B cell (primary cell): ENCODE data around the gene PRSS53. TPM values are rescaled to one million over a fixed set of nuclear protein-coding genes. Genes with fewer than 3 reads are reported as not detected.

ENCODE experiments used
- ATAC-seq: fragments of 200-7000 bp; cut with Tn5 transposase; one replicate; pipeline ENCODE4 v1.10.0; 2021; ENCODE audit warnings: low read depth, mild to moderate bottlenecking, moderate number of reproducible peaks, moderate library complexity
- CTCF ChIA-PET: fragments of 350-600 bp; sonication (Branson Sonifier 250); formaldehyde crosslinking; loops from one replicate; lab custom pipeline; 2021; ENCODE audit warnings: antibody characterized with exemption, inconsistent platforms; lab: Charles Lee
- POLR2A ChIA-PET: fragments of 350-600 bp; sonication (Branson Sonifier 250); formaldehyde crosslinking; loops from one replicate; lab custom pipeline; 2021; ENCODE audit warnings: antibody characterized with exemption; lab: Charles Lee
- DNase-seq: peaks from one replicate; pipeline ENCODE4 v3.0.0; 2013
- H2AFZ ChIP-seq: 2 replicates; pipeline ENCODE4 v1.6.1; 2012; ENCODE audit warnings: mild to moderate bottlenecking, low read depth, low read length; ENCODE audit not compliant: insufficient read depth, poor library complexity, severe bottlenecking
- H3K27ac ChIP-seq, 2 donors: 1 replicate in 1 of 2; 2 replicates in 1 of 2; pipeline ENCODE4 v1.5.1; 2012 to 2013; ENCODE audit warnings: low read length in 2 of 2, mild to moderate bottlenecking in 2 of 2, moderate library complexity in 1 of 2
- H3K27me3 ChIP-seq, 4 experiments: fragments of 200-600 bp in 1 of 4; sonication (generic) in 1 of 4; replicated peaks in 1 of 4; 1 replicate in 2 of 4; 2 replicates in 2 of 4; pipeline versions ENCODE4 v1.6.1 to v1.7.0; 2013 to 2016; ENCODE audit warnings: low read length in 3 of 4, mild to moderate bottlenecking in 2 of 4, mixed read lengths in 1 of 4, moderate library complexity in 1 of 4; ENCODE audit not compliant: insufficient read depth in 4 of 4, control insufficient read depth in 3 of 4; ENCODE audit errors: control extremely low read depth in 1 of 4
- H3K36me3 ChIP-seq, 2 experiments: replicated peaks in 1 of 2; 1 replicate in 1 of 2; 2 replicates in 1 of 2; pipeline versions ENCODE4 v1.6.1 to v1.7.1; 2013; ENCODE audit warnings: low read length in 1 of 2; ENCODE audit not compliant: insufficient read depth in 2 of 2, control insufficient read depth in 1 of 2; ENCODE audit errors: control extremely low read depth in 1 of 2, extremely low read depth in 1 of 2
- H3K4me1 ChIP-seq, 2 donors: fragments of 200-600 bp in 1 of 2; sonication (generic) in 1 of 2; 1 replicate in 1 of 2; 2 replicates in 1 of 2; pipeline versions ENCODE4 v1.5.1 to v1.6.1; 2013 to 2017; ENCODE audit warnings: low read length in 2 of 2; ENCODE audit not compliant: control insufficient read depth in 2 of 2, insufficient read depth in 2 of 2
- H3K4me2 ChIP-seq: replicated peaks from 2 replicates; pipeline ENCODE3; 2012; ENCODE audit warnings: mild to moderate bottlenecking, low read depth, low read length; ENCODE audit not compliant: poor library complexity, severe bottlenecking
- H3K4me3 ChIP-seq, 5 experiments: fragments of 200-600 bp in 1 of 5; sonication (generic) in 1 of 5; 1 replicate in 3 of 5; 2 replicates in 2 of 5; pipeline versions ENCODE4 v1.5.1 to v1.7.0; 2011 to 2016; ENCODE audit warnings: low read length in 4 of 5, mild to moderate bottlenecking in 4 of 5, low read depth in 2 of 5, control low read depth in 1 of 5, moderate library complexity in 1 of 5; ENCODE audit not compliant: insufficient read depth in 1 of 5; ENCODE audit errors: control extremely low read depth in 1 of 5, extremely low read depth in 1 of 5
- H3K79me2 ChIP-seq: fragments of 200-600 bp; sonication (generic); one replicate; pipeline ENCODE4 v1.6.0; 2016; ENCODE audit warnings: low read length; ENCODE audit not compliant: control insufficient read depth, insufficient read depth
- H3K9ac ChIP-seq: fragments of 200-600 bp; sonication (generic); 2 replicates; pipeline ENCODE4 v1.6.1; 2017; ENCODE audit warnings: mild to moderate bottlenecking, low read length, moderate library complexity
- H3K9me3 ChIP-seq, 3 donors: one replicate each; pipeline versions ENCODE4 v1.6.1 to v1.7.1; 2013; ENCODE audit warnings: low read length in 2 of 3; ENCODE audit not compliant: control insufficient read depth in 2 of 3, insufficient read depth in 1 of 3; ENCODE audit errors: control extremely low read depth in 1 of 3
- H4K20me1 ChIP-seq: 2 replicates; pipeline ENCODE4 v1.6.0; 2012; ENCODE audit warnings: mild to moderate bottlenecking, low read length; ENCODE audit not compliant: insufficient read depth, control insufficient read depth, poor library complexity, severe bottlenecking
- H3K27ac Mint-ChIP-seq: one replicate; pipeline ENCODE4 v1.8.0; 2021; ENCODE audit warnings: mixed read lengths
- H3K27me3 Mint-ChIP-seq: one replicate; pipeline ENCODE4 v1.8.0; 2021; ENCODE audit warnings: mixed read lengths
- H3K4me1 Mint-ChIP-seq: one replicate; pipeline ENCODE4 v1.8.0; 2021; ENCODE audit warnings: mixed read lengths
- H3K4me3 Mint-ChIP-seq: one replicate; pipeline ENCODE4 v1.8.0; 2021; ENCODE audit warnings: mixed read lengths
- H3K9me3 Mint-ChIP-seq: one replicate; pipeline ENCODE4 v1.8.0; 2022; ENCODE audit warnings: mixed read lengths; ENCODE audit not compliant: insufficient read depth
- CTCF ChIP-seq: fragments of 200-600 bp; IDR thresholded peaks from one replicate; pipeline ENCODE4 v1.8.0; 2022; ENCODE audit warnings: antibody characterized with exemption, mild to moderate bottlenecking
- EZH2 ChIP-seq: IDR thresholded peaks from 2 replicates; pipeline ENCODE4 v1.6.1; 2012; ENCODE audit warnings: borderline replicate concordance, low read depth, mild to moderate bottlenecking, moderate library complexity, low read length; ENCODE audit not compliant: insufficient read depth, poor library complexity, severe bottlenecking
- WGBS: methylation state at CpG from one replicate; pipeline ENCODE4 v1.1.5; 2013; ENCODE audit warnings: missing lambda C conversion rate; ENCODE audit not compliant: insufficient coverage; 5-methylcytosine and 5-hydroxymethylcytosine counted together
- intact Hi-C: fragments of 100-400 bp; cut with micrococcal nuclease; formaldehyde crosslinking; loops from one replicate; pipeline ENCODE4 v1.10.0; 2022
- polyA plus RNA-seq: library from polyadenylated mRNA; depleted of rRNA; stranded (reverse); fragments of >200 nt; gene quantifications from 2 replicates; pipeline ENCODE4 v1.2.3, GENCODE V29; 2012
- total RNA-seq, 2 donors: library from RNA; stranded (reverse); fragments of 120-200 nt in 1 of 2; gene quantifications; 1 replicate in 1 of 2; 2 replicates in 1 of 2; pipeline versions ENCODE4 v1.2.3 to v1.2.4, GENCODE V29; 2013 to 2022

Gene PRSS53
- total and polyA plus RNA-seq, 2 donors (not counting 1 experiment from before 2014, with no cell fraction given), result 10.1 to 10.8 TPM

- H2AFZ ChIP-seq, result no peak overlapping the region
- H3K79me2 ChIP-seq, result peaks cover 26% of the 10 kb centered on the region
- peaks cover 20% of the 10 kb centered on the region for H3K4me1 Mint-ChIP-seq
- no CpG with 5 or more reads among the region's 2 CpGs for WGBS
- no peaks in the 10 kb centered on the region for H3K27me3 Mint-ChIP-seq
- DNase-seq (no peak), ATAC-seq (no peak)
- peaks cover 0 to 36% of the 10 kb centered on the region in 2 experiments for H3K36me3 ChIP-seq
- CTCF ChIA-PET, result no interaction called here
- H3K27ac Mint-ChIP-seq, result no peak overlapping the region
- H3K4me2 ChIP-seq, result no peak overlapping the region
- intact Hi-C loops, result no loop called here
- TF ChIP-seq CTCF (no peak), EZH2 (no peak)
- H3K27ac ChIP-seq, result no peak overlapping the region
- POLR2A ChIA-PET, result no interaction called here
- H3K4me1 ChIP-seq, result peaks cover 8 to 16% of the 10 kb centered on the region in 2 donors
- no peaks in the 10 kb centered on the region for H3K9me3 Mint-ChIP-seq
- H4K20me1 ChIP-seq, result peaks cover 26% of the 10 kb centered on the region
- no peak overlapping the region for H3K4me3 Mint-ChIP-seq
- no peak overlapping the region for H3K4me3 ChIP-seq
- no peaks in the 10 kb centered on the region for H3K27me3 ChIP-seq
- no peak overlapping the region for H3K9ac ChIP-seq
- peaks cover 0 to 6% (median 0%) of the 10 kb centered on the region in 3 donors for H3K9me3 ChIP-seq
Observed at GRCh38 chr16:31036691-31037090, 52.1 kb downstream of the PRSS53 start.

DNA sequence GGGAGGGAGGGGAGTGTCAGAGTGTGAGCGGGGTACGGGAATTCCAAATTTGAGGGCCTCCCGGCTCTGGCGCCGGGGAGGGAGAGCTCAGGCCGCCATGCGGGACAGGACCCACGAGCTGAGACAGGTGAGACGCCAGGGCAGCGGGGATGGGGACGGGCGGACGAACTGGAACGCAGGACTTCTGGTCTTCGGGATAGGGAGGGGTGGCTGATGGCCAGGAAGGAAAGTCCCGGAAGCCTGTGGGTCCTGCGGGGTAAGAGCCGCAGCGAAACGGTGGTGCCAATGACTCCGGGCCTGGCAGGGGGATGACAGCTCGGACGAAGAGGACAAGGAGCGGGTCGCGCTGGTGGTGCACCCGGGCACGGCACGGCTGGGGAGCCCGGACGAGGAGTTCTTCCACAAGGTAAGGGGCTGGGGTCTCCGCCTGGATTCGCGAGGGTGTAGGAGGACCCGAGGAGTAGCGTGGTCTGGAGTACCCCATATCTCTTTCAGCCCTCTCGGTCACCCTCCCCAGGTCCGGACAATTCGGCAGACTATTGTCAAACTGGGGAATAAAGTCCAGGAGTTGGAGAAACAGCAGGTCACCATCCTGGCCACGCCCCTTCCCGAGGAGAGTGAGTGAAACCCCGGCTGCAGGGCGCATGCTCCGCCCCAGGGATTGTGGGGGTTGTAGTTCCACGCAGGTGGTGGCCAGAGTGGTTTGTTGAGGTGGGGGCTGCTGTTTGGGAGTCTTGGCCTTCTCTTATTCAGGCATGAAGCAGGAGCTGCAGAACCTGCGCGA lies 54.8 kb downstream of the PRSS53 start:
- peaks cover 0 to 6% (median 0%) of the 10 kb centered on the region in 3 donors for H3K9me3 ChIP-seq
- H3K36me3 ChIP-seq, result peaks cover 0 to 21% of the 10 kb centered on the region in 2 experiments
- peak overlapping the region; percentile 95 for H3K4me3 Mint-ChIP-seq
- ChIA-PET POLR2A (interaction anchor here (0.7 to 2.3 kb wide), 5 partner anchors 40 to 838 kb away, joined by 3 to 14 read pairs (median 5); partner anchors contain the start of genes BCKDK, KAT8, ZNF646 and ZNF668), CTCF (interaction anchor here (1.2 to 1.6 kb wide), 2 partner anchors 40 to 108 kb away, joined by 3 to 5 read pairs; partner anchors contain the start of genes ZNF646 and ZNF668)
- DNase-seq, result peak; percentile 91
- peak overlapping the region; percentile 99 for H3K27ac Mint-ChIP-seq
- no peak for TF ChIP-seq CTCF
- TF ChIP-seq EZH2, result no peak
- peak overlapping the region; percentile 95 for H3K9ac ChIP-seq
- no peaks in the 10 kb centered on the region for H3K27me3 ChIP-seq
- peaks cover 26% of the 10 kb centered on the region for H4K20me1 ChIP-seq
- peak; percentile 53 for ATAC-seq
- peak overlapping the region; percentile 99 to 100 for H3K27ac ChIP-seq
- 2% methylated on average over 43 of the region's 47 CpGs for WGBS
- intact Hi-C loops, result loop anchor here (1.0 to 5.0 kb wide), 10 partner anchors 37 to 425 kb away; partner anchors contain the start of genes ARMC5, BCKDK, CFAP119 and FBRS
- peaks cover 8 to 16% of the 10 kb centered on the region in 2 donors for H3K4me1 ChIP-seq
- peaks cover 26% of the 10 kb centered on the region for H3K79me2 ChIP-seq
- no peaks in the 10 kb centered on the region for H3K27me3 Mint-ChIP-seq
- H3K4me3 ChIP-seq, result peak overlapping the region; percentile 76 to 99 (median 90)
- peak overlapping the region; percentile 85 for H2AFZ ChIP-seq
- H3K4me2 ChIP-seq, result peak overlapping the region; percentile 94
- peaks cover 21% of the 10 kb centered on the region for H3K4me1 Mint-ChIP-seq
- H3K9me3 Mint-ChIP-seq, result no peaks in the 10 kb centered on the region
